HFFc6 (cell line): ENCODE results near the gene KRTAP1-3. TPM values are rescaled to one million over a fixed set of nuclear protein-coding genes. Genes with fewer than 3 reads are reported as not detected.
"Not testable (repeated sequence)": the region's sequence is repeated elsewhere in the genome, so short reads cannot be mapped to it uniquely, and the experiment has no call there.

Experiments
- DNase-seq: peaks from one replicate; pipeline ENCODE4 v3.0.0-alpha.2; 2018
- H3K27ac Mint-ChIP-seq: 2 replicates; pipeline ENCODE4 v1.8.0; 2020; ENCODE audit warnings: mild to moderate bottlenecking, mixed read lengths
- H3K27me3 Mint-ChIP-seq: 2 replicates; pipeline ENCODE4 v1.8.0; 2021; ENCODE audit warnings: mild to moderate bottlenecking, moderate library complexity, mixed read lengths; ENCODE audit not compliant: insufficient read depth
- H3K36me3 Mint-ChIP-seq: 2 replicates; pipeline ENCODE4 v1.8.0; 2021; ENCODE audit warnings: low read depth, mixed read lengths
- H3K4me1 Mint-ChIP-seq: 2 replicates; pipeline ENCODE4 v1.8.0; 2020; ENCODE audit warnings: low read depth, mixed read lengths
- H3K4me3 Mint-ChIP-seq: 2 replicates; pipeline ENCODE4 v1.8.0; 2020; ENCODE audit warnings: mild to moderate bottlenecking, moderate library complexity, mixed read lengths
- H3K9me3 Mint-ChIP-seq: 2 replicates; pipeline ENCODE4 v1.8.0; 2020; ENCODE audit warnings: mild to moderate bottlenecking, mixed read lengths
- total RNA-seq, 6 experiments: library from RNA; stranded (reverse); fragmentation: NEBNext Ultra II Directional; extraction: Animal tissue kit (Norgen Biotek cat#: 25700); gene quantifications; 2 replicates in 1 of 6; 3 replicates in 5 of 6; pipeline ENCODE4 v1.2.3, GENCODE V29; 2021
- TF ChIP-seq, protein P1 (sequence below): fragments of 200-600 bp; sonication (generic); IDR thresholded peaks from 2 replicates; pipeline ENCODE4 v1.5.0; 2021; ENCODE audit warnings: antibody characterized with exemption, mild to moderate bottlenecking

Gene KRTAP1-3
- total RNA-seq, 6 experiments from 2014 or later = not detected

DNA sequence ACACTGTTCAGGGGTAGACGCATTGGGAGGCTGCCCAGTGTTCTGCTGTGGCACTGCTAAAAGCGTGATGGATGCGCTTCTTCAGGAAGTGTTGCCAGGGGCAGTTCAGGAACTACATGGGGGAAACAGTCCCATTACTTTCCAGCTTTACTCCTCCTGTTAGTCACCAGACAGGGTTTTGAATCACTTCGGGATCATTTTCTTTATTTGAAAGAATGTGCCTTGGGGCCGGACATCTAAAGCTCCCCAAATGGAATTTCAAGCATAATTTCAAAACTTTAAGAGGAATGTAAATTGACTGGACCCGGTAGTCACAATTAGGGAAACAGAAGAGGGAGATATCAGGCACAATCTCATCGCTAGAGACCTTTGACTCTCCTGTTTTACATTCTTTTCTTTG is 13.8 kb upstream of the KRTAP1-3 start:
- Mint-ChIP-seq H3K4me3 (peak overlapping the region; percentile 69), H3K36me3 (peaks cover 21% of the 10 kb centered on the region), H3K27ac (peak overlapping the region; percentile 93), H3K27me3 (peaks cover 1% of the 10 kb centered on the region), H3K9me3 (peaks cover 10% of the 10 kb centered on the region), H3K4me1 (peaks cover 70% of the 10 kb centered on the region)
- peak; percentile 91 for DNase-seq
- TF ChIP-seq, protein P1, sequence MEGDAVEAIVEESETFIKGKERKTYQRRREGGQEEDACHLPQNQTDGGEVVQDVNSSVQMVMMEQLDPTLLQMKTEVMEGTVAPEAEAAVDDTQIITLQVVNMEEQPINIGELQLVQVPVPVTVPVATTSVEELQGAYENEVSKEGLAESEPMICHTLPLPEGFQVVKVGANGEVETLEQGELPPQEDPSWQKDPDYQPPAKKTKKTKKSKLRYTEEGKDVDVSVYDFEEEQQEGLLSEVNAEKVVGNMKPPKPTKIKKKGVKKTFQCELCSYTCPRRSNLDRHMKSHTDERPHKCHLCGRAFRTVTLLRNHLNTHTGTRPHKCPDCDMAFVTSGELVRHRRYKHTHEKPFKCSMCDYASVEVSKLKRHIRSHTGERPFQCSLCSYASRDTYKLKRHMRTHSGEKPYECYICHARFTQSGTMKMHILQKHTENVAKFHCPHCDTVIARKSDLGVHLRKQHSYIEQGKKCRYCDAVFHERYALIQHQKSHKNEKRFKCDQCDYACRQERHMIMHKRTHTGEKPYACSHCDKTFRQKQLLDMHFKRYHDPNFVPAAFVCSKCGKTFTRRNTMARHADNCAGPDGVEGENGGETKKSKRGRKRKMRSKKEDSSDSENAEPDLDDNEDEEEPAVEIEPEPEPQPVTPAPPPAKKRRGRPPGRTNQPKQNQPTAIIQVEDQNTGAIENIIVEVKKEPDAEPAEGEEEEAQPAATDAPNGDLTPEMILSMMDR = no peak

DNA sequence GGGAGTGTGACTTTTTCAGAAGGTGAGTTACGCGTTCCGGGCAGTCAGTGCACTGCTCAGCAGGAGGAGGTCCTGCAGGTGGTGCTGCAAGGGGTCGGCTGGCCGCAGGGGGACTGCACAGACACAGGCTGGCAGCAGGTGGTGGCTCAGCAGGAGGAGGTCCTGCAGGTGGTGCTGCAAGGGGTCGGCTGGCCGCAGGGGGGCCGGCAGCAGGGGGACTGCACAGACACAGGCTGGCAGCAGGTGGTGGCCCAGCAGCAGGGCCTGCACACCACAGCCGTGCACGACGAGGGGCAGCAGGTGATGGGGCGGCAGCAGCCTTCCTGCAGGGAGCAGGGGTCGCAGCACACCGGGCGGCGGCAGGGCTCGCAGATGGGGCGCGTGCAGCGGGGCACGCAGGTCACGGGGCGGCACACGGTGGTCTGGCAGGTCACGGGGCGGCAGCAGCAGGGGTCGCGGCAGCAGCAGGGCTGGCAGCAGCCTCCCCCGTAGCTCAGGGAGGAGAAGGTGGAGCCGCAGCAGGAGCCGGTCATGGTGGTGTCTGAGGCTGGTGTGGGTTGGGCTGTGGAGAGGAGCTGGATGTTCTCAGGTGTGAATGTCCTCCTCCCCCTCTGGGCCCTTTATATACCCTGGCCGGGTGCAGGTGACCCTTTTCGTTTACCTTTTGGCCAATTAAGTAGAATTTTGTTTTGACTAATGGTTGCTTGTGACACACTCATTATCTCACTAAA is 12.2 kb upstream of the KRTAP1-3 start, which contains the start of gene KRTAP2-1:
TSS of gene KRTAP2-1 (minus strand) at position 582 of the 731 bp plus-strand sequence. CDS start at position 533, 49 bp downstream.
- not testable (repeated sequence) for DNase-seq, H3K4me3 Mint-ChIP-seq, H3K27me3 Mint-ChIP-seq
- Mint-ChIP-seq H3K27ac (peak within 1 kb of the TSS; percentile 93), H3K4me1 (peaks cover 64% of the 10 kb centered on the region), H3K36me3 (peaks cover 24% of the 10 kb centered on the region), H3K9me3 (peaks cover 14% of the 10 kb centered on the region)

DNA sequence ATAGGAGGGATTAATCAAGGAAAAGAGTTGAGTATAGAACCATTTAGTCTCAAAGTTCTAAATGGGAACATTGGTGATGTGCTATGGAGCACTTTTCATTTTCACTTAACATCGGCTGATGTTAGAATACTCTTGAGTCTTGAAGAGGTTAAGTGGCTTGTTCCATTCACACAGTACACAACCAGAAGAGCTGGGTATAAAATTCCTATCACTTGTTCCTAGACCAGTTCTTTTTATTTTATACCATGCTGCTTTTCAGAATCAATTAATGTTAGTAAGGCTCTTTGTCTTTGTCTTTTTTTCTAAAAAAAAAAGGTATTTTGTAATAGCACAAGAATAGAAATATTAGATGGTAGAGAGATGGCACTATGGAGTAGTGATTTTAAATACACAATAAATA is 8.3 kb upstream of the KRTAP1-3 start:
- Mint-ChIP-seq H3K36me3 (peaks cover 24% of the 10 kb centered on the region), H3K27ac (no peak overlapping the region), H3K9me3 (peaks cover 14% of the 10 kb centered on the region), H3K27me3 (no peaks in the 10 kb centered on the region; the same call in 1 of the 2 replicates), H3K4me1 (peaks cover 55% of the 10 kb centered on the region), H3K4me3 (no peak overlapping the region)
- DNase-seq = no peak
- TF ChIP-seq, protein P1 = no peak

DNA sequence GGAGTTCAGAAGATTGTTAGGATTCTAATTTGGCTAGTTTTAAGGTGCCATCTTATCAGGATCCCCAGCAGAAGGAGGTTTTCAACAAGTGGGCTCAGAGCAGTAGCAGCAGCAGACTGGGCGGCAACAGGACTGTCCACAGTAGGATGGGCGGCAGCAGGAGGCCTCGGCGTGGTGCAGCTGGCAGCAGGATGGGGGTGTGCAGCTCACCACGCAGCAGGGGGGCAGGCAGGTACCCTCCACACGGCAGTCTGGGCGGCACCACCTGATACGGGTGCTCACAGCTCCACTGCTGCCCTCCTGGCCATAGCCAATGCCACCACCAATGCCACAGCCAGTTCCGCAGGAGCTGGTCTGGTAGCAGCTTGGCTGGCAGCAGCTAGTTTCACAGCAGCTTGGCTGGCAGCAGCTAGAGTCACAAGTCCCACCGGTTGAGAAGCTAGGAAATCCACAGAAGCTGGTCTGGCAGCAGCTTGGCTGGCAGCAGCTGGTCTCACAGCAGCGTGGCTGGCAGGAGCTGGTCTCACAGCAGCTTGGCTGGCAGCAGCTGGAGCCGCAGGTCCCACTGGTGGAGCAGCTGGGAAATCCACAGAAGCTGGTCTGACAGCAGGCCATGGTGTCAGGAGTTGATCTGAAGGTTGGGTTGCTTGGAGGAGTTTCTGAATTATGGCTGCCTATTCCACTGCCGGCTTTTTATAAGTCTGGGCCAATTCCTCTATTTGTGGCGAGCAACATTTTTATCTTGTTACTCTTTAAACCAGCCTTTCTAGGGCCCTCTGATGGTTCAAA is 6.3 kb upstream of the KRTAP1-3 start, which contains the start of gene KRTAP1-1:
TSS of gene KRTAP1-1 (minus strand) at position 668 of the 789 bp plus-strand sequence. CDS start at position 615, 53 bp downstream.
- not testable (repeated sequence) for H3K4me3 Mint-ChIP-seq, H3K27ac Mint-ChIP-seq, H3K27me3 Mint-ChIP-seq, DNase-seq
- Mint-ChIP-seq H3K4me1 (peaks cover 56% of the 10 kb centered on the region), H3K36me3 (peaks cover 24% of the 10 kb centered on the region), H3K9me3 (peaks cover 14% of the 10 kb centered on the region)

DNA sequence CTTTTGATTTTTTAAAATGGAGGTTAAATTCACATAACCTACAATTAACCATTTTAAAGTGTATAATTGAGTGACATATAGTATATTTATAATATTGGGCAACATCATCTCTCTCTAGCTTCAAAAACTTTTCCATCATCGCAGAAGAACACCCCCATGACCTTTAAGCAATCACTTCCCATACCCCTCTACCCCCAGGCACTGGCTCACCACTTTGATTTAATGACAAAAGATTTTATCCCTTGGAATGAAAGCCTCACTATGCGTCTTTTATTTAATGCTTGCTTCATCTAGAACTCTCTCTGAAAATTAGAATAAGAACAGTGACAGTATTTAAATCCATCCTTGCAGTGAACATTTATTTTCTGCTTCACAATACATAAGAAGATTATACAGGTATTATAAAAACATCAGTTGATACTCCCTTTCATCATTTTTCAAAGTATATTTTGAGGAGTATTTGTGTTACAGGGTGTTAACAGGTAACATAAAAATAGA is 3.2 kb upstream of the KRTAP1-3 start:
- H3K27ac Mint-ChIP-seq = no peak overlapping the region
- no peaks in the 10 kb centered on the region for H3K27me3 Mint-ChIP-seq
- peaks cover 9% of the 10 kb centered on the region; the same call in 1 of the 2 replicates for H3K36me3 Mint-ChIP-seq
- H3K4me3 Mint-ChIP-seq = no peak overlapping the region
- DNase-seq = no peak
- peaks cover 43% of the 10 kb centered on the region for H3K4me1 Mint-ChIP-seq
- TF ChIP-seq, protein P1 = no peak
- H3K9me3 Mint-ChIP-seq = peaks cover under 1% of the 10 kb centered on the region

DNA sequence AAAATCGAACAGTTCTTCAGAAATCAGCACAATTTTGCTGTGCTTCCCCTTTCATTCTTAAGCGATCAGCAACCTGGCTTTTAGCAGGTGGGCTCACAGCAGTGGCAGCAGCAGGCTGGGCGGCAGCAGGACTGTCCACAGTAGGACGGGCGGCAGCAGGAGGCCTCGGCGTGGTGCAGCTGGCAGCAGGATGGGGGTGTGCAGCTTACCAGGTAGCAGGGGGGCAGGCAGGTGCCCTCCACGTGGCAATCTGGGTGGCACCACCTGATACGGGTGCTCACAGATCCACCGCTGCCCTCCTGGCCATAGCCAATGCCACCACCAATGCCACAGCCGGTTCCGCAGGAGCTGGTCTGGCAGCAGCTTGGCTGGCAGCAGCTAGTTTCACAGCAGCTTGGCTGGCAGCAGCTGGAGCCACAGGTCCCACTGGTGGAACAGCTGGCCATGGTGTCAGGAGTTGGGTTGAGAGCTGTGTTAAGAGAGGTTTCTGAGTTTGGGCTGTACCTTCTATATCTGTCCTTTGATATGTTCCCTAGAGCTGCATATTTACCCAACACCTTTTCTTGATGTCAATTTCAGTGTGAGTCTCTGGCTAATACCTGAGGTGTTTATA is 4.9 kb downstream of the KRTAP1-3 start, which contains the start of gene KRTAP1-4:
TSS of gene KRTAP1-4 (minus strand) at position 563 of the 613 bp plus-strand sequence. CDS start at position 446, 117 bp downstream.
- no peak for DNase-seq
- Mint-ChIP-seq H3K27ac (no peak within 1 kb of the TSS), H3K36me3 (no peaks in the 10 kb centered on the region; the same call in 1 of the 2 replicates), H3K9me3 (no peaks in the 10 kb centered on the region), H3K4me1 (peaks cover 31% of the 10 kb centered on the region), H3K27me3 (no peaks in the 10 kb centered on the region), H3K4me3 (no peak within 1 kb of the TSS)
- TF ChIP-seq, protein P1 = no peak
